Measurements from ENCODE around the gene PPP2R5E.
"Not testable (repeated sequence)": the region's sequence is repeated elsewhere in the genome, so short reads cannot be mapped to it uniquely, and the experiment has no call there.

PPP2R5E gene

DNA sequence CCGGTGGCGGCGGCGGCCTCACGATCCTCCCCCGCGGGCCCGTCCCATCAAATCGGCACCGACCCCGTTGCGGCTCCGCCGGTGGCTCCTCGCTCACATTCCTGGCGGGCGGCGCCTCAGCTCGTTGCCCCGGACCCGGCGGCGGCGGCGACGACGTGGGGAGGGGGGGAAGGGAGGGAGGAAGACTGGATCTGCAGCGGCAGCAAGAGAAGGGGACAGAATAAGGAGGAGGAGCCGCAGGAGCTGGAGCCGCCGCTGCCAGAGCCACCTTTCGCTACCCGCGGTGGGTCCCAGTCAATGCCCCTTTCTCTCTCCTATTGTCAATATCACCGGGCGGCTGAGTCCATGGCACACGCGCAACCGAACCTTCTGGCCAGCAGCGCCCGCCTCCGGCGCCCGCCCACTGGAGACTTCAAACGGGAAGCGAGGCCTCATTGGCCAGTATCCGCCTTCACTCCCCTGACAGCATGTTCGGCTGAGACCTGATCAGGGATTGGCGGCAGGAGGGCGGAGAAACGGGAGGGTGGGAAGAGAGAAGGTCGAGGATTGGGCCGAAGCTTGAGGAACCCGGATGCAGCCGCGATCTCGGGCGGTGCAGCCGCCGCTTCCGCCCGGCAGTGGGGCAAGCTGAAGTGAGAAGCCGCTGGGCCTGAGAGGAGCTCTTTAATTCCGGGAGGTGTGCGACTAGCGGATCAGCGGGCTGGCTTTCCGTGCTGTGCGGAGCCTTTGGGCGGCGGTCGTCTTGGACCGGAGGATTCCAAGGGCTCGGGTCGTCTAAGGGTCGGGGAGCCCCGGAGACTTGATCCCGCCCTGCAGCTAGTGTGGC is at the start of gene PPP2R5E:
Gene PPP2R5E, minus strand, starts transcription at position 378 of the 826 bp plus-strand sequence. CDS start 3,692 bp downstream, outside the sequence.
- DNase-seq, result peak; percentile 98 to 99
- TF ChIP-seq GATA1 (IDR thresholded peaks at IDR 0.05; ENCODE audit: low read depth, low read length) (no peak), POLR2A (IDR thresholded peaks at IDR 0.05; ENCODE audit: low read length) (peak; percentile 90)

DNA sequence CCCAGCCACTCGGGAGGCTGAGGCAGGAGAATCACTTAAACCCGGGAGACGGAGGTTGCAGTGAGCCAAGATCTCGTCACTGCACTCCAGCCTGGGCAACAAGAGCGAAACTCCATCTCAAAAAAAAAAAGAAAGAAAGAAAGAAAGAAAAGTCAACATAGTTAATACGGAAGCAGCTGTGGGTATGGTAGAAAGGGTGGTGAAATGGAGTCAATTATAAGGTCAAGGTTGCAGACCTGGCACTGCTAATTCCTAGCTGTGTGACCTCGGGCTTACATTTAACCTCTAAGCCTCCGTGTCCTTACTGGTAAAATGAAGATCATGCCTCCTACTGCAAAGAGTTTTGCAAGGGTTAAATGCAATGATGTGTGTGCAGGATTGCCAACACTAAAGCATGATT is 39.9 kb upstream of the PPP2R5E start:
- not testable (repeated sequence) for DNase-seq

DNA sequence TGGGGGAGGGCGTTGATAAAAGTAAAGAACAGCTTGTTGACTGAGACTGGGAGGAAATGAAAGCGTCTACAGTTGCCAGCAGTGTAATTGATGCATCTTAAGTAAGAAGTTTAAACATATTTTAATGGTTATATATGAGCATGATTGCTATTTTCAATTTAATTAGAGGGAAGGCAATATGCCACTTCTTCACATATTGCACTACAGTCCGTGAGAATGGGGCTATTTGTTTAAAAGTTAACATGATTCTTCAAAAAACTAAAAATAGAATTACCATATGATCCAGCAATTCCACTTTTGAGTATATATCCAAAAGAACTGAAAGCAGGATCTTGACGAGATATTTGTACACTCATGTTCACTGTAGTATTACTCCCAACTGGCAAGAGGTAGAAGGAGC is 38.3 kb upstream of the PPP2R5E start:
- TF ChIP-seq GATA1 (IDR thresholded peaks at IDR 0.05; ENCODE audit: low read depth, low read length), result no peak
- no peak for DNase-seq

GRCh38 chr14:63578300-63578699 is 35.1 kb upstream of the PPP2R5E start:
- DNase-seq, result no peak
- TF ChIP-seq POLR2A (IDR thresholded peaks at IDR 0.05; ENCODE audit: low read length) (no peak), GATA1 (IDR thresholded peaks at IDR 0.05; ENCODE audit: low read depth, low read length) (no peak)

DNA sequence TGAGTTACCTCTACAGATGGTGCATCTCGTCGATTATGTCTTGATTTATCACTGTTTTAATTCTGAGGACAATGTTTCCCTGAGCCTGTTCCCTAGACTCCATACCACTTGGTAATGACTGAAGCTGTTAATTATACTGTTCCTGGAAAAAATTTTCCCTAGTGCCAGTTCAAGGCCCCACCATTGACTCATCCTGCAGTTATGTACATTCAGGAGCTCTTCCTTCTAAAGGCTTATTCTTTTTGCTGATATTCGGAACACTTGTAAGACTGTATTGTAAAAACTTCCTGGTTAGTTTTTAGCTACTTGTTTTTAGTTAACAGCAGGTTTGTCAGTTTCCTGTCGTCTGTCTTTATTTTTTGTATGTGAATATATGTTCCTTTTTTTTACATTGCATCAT is 30.4 kb upstream of the PPP2R5E start:
- TF ChIP-seq POLR2A (IDR thresholded peaks at IDR 0.05; ENCODE audit: low read length) (no peak), GATA1 (IDR thresholded peaks at IDR 0.05; ENCODE audit: low read depth, low read length) (no peak)
- DNase-seq, result no peak

DNA sequence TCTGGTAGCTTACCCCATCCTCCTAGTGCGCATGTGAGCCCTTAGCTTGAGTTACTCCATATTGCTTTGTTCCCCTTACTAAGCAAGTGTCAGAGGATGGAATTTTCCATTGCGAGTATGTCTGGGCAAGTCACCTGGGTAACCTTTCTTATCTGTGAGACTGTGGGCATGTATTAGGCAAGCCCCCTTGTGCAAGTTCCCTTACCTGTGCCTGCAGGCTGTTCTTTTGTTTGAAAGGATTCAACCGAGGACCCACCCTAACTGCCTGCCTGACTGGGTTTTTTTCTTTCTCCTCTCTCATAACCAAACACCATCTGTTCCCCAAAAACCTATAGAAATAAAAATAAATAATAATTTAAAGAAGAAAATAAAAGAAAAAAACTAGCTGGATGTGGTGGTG is 22.3 kb upstream of the PPP2R5E start:
- DNase-seq, result no peak
- TF ChIP-seq POLR2A (IDR thresholded peaks at IDR 0.05; ENCODE audit: low read length) (no peak), GATA1 (IDR thresholded peaks at IDR 0.05; ENCODE audit: low read depth, low read length) (no peak)

- no peak for TF ChIP-seq POLR2A (IDR thresholded peaks at IDR 0.05; ENCODE audit: low read length)
- TF ChIP-seq GATA1 (IDR thresholded peaks at IDR 0.05; ENCODE audit: low read depth, low read length), result no peak
- no peak for DNase-seq
Measured at GRCh38 chr14:63564318-63564717, 21.1 kb upstream of the PPP2R5E start.

DNA sequence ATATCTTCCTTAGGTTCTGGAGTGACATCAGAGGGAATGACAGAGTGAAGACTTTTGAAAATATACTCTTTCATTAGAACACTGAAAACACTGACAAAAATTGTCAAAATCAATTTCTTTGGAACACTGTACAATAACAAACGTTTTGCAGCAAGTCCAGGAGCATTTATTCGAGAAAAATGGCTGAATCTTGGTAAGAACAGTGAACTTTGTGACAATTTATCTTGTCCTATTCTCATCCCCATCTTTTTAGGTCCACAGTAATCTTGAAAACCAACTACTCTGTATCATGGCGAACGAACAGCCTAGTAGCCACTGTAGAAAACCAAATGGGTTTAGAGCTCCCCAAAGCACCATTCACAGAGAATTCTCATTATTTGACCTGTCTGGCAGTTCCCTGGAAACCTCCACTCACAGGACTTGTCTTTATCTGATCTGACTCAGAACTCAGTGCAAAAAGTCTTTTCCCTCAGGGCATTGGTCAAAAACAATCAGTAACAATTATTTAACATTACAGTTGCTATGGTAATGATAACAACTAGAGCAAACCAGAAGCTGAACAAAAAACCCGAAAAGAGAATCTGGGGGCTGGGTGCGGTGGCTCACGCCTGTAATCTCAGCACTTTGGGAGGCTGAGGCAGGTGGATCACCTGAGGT is 20.3 kb upstream of the PPP2R5E start:
- no peak for DNase-seq
- TF ChIP-seq GATA1 (IDR thresholded peaks at IDR 0.05; ENCODE audit: low read depth, low read length) (no peak), POLR2A (IDR thresholded peaks at IDR 0.05; ENCODE audit: low read length) (no peak)

GRCh38 chr14:63562405-63562804 is 19.2 kb upstream of the PPP2R5E start:
- no peak for DNase-seq
- TF ChIP-seq POLR2A (IDR thresholded peaks at IDR 0.05; ENCODE audit: low read length), result no peak
- no peak for TF ChIP-seq GATA1 (IDR thresholded peaks at IDR 0.05; ENCODE audit: low read depth, low read length)

GRCh38 chr14:63555572-63555971 is 12.4 kb upstream of the PPP2R5E start:
- no peak for DNase-seq
- no peak for TF ChIP-seq POLR2A (IDR thresholded peaks at IDR 0.05; ENCODE audit: low read length)
- no peak for TF ChIP-seq GATA1 (IDR thresholded peaks at IDR 0.05; ENCODE audit: low read depth, low read length)

DNA sequence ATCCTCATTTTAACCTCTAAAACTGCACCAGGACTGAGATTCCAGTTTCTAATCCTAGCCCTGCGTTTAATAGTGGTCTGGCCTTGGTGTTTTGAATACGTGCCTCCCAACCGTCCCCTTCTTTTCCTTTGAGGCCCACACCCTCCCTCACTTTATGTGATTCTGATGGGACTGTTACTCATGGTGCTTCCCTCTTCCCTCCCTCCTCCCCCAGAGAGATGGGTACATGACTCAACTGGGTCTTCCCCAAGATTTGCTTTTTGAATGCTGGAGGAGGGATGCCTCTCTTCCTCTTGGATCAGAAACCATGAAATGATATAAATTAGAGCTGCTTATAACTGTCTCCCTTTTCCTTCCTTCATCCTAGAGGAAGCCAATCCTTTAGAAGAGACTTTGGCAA is 8.2 kb upstream of the PPP2R5E start:
- DNase-seq, result no peak
- no peak for TF ChIP-seq GATA1 (IDR thresholded peaks at IDR 0.05; ENCODE audit: low read depth, low read length)
- no peak for TF ChIP-seq POLR2A (IDR thresholded peaks at IDR 0.05; ENCODE audit: low read length)

DNA sequence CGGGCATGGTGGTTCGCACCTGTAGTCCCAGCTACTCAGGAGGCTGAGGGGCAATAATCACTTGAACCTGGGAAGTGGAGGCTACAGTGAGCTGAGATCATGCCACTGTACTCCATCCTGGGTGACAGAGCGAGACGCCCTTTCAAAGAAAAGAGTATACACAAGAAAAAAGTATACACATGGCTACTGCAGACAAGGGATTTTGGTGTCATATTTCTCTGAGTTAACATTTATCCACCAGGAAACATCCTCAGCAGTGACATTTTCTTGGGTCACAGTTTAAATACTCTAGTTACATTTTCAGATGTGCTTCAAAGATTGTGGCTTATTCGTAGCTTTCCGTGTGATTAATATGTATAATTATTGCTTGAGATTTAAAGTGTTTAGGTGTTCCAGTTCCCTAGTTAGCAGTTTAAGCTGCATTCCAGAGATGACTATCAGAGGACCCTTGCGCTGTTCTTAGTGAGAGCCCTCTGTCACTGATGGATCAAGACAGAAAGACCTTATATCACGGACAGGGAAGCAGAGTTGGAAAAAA is 4.7 kb upstream of the PPP2R5E start:
- DNase-seq, result no peak
- TF ChIP-seq GATA1 (IDR thresholded peaks at IDR 0.05; ENCODE audit: low read depth, low read length) (no peak), POLR2A (IDR thresholded peaks at IDR 0.05; ENCODE audit: low read length) (no peak)

DNA sequence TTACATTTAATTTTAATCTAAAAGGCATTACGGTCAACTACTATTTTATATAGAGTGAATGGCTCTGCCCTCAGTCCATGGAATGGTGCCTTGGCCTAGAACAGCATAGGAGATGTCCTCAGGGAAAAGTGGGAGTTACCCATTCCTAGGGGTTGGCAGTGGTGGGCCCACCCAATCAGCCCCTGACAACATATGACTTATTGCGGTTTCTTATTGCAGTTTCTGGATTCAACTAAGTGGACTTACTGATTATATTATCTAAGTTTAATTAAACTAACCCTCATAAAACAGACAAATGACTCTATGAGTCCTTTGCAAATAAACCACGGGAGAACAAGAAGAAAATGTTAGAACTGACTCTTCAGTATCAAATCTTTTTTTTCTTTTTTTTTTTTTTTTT is 2.3 kb upstream of the PPP2R5E start:
- TF ChIP-seq GATA1 (IDR thresholded peaks at IDR 0.05; ENCODE audit: low read depth, low read length) (no peak), POLR2A (IDR thresholded peaks at IDR 0.05; ENCODE audit: low read length) (no peak)
- no peak for DNase-seq

GRCh38 chr14:63544591-63545299 is 1.6 kb upstream of the PPP2R5E start:
- peak; percentile 21 to 47 for DNase-seq

More at GRCh38 chr14:63544591-63545299, 1.6 kb upstream of the PPP2R5E start:
- TF ChIP-seq POLR2A (IDR thresholded peaks at IDR 0.05; ENCODE audit: low read length), result no peak
- no peak for TF ChIP-seq GATA1 (IDR thresholded peaks at IDR 0.05; ENCODE audit: low read depth, low read length)
